Upper lobe of left lung (tissue), 4 donors: ENCODE results near the gene BNIP5.

Experiments
- CTCF ChIP-seq, 6 experiments: fragments of 450-650 bp in 4 of 6; fragments of 200-600 bp in 2 of 6; sonication (generic) in 2 of 6; IDR thresholded peaks; one replicate each; pipeline ENCODE4 v1.5.1; 2016 to 2019; ENCODE audit warnings: antibody characterized with exemption in 6 of 6
- EP300 ChIP-seq, 4 donors: sonication (generic); formaldehyde crosslinking; IDR thresholded peaks; one replicate each; pipeline ENCODE4 v1.5.1; 2017; ENCODE audit warnings: antibody characterized with exemption in 4 of 4, control low read depth in 2 of 4

DNA sequence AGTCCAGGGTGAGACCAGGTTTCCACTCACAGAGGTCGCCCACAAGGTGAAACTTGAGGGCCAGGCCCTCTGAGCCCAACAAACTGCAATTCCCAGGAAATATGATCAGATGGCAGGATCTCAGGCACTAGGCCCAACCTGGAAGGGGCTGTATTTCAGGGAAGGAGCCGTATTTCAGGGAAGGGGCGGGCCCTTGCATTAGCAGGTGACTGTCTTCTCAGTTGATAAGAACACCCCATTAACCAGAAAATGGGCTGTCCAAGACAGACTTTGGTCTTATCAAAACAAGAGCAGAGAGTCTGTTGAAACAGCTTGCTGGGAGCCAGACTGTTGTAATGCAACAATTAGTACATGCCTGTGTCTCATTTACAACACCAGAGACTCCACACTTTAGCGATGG lies 10.9 kb upstream of the BNIP5 start:
- TF ChIP-seq EP300 (IDR thresholded peaks at IDR 0.05) (no peak), CTCF (IDR thresholded peaks at IDR 0.05) (no peak)
